HEK293 (cell line): Measurements from ENCODE around the gene GZF1.

Experiments
- EGR2 ChIP-seq: fragments of 450-650 bp; formaldehyde crosslinking; IDR thresholded peaks from 2 replicates; pipeline ENCODE4 v1.5.1; 2016; ENCODE audit warnings: low read depth, missing biosample characterization, missing genetic modification characterization
- RBAK ChIP-seq: fragments of 450-650 bp; formaldehyde crosslinking; IDR thresholded peaks from 2 replicates; pipeline ENCODE4 v1.5.1; 2016; ENCODE audit warnings: missing biosample characterization, missing genetic modification characterization
- SP2 ChIP-seq: fragments of 450-650 bp; formaldehyde crosslinking; IDR thresholded peaks from 2 replicates; pipeline ENCODE4 v1.5.1; 2016; ENCODE audit warnings: missing biosample characterization, missing genetic modification characterization
- SP7 ChIP-seq: fragments of 450-650 bp; formaldehyde crosslinking; IDR thresholded peaks from 2 replicates; pipeline ENCODE4 v1.5.1; 2016; ENCODE audit warnings: missing biosample characterization, missing genetic modification characterization
- ZNF423 ChIP-seq: fragments of 450-650 bp; formaldehyde crosslinking; IDR thresholded peaks from 2 replicates; pipeline ENCODE4 v1.5.1; 2016; ENCODE audit warnings: missing biosample characterization, missing genetic modification characterization
- TF ChIP-seq, protein P1 (sequence below): fragments of 450-650 bp; formaldehyde crosslinking; IDR thresholded peaks from 2 replicates; pipeline ENCODE4 v1.5.1; 2016; ENCODE audit warnings: missing biosample characterization, missing genetic modification characterization
- TF ChIP-seq, protein P2 (sequence below): fragments of 450-650 bp; formaldehyde crosslinking; IDR thresholded peaks from 2 replicates; pipeline ENCODE4 v1.5.1; 2016; ENCODE audit warnings: missing biosample characterization, missing genetic modification characterization

GRCh38 chr20:23334111-23334510, 27.9 kb upstream of the GZF1 start:
- TF ChIP-seq EGR2 (no peak), RBAK (tag by site-specific recombination) (no peak), SP2 (tag by site-specific recombination) (no peak), SP7 (no peak), ZNF423 (no peak)
- TF ChIP-seq, protein P1, sequence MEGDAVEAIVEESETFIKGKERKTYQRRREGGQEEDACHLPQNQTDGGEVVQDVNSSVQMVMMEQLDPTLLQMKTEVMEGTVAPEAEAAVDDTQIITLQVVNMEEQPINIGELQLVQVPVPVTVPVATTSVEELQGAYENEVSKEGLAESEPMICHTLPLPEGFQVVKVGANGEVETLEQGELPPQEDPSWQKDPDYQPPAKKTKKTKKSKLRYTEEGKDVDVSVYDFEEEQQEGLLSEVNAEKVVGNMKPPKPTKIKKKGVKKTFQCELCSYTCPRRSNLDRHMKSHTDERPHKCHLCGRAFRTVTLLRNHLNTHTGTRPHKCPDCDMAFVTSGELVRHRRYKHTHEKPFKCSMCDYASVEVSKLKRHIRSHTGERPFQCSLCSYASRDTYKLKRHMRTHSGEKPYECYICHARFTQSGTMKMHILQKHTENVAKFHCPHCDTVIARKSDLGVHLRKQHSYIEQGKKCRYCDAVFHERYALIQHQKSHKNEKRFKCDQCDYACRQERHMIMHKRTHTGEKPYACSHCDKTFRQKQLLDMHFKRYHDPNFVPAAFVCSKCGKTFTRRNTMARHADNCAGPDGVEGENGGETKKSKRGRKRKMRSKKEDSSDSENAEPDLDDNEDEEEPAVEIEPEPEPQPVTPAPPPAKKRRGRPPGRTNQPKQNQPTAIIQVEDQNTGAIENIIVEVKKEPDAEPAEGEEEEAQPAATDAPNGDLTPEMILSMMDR (tag by site-specific recombination): no peak
- TF ChIP-seq, protein P2, sequence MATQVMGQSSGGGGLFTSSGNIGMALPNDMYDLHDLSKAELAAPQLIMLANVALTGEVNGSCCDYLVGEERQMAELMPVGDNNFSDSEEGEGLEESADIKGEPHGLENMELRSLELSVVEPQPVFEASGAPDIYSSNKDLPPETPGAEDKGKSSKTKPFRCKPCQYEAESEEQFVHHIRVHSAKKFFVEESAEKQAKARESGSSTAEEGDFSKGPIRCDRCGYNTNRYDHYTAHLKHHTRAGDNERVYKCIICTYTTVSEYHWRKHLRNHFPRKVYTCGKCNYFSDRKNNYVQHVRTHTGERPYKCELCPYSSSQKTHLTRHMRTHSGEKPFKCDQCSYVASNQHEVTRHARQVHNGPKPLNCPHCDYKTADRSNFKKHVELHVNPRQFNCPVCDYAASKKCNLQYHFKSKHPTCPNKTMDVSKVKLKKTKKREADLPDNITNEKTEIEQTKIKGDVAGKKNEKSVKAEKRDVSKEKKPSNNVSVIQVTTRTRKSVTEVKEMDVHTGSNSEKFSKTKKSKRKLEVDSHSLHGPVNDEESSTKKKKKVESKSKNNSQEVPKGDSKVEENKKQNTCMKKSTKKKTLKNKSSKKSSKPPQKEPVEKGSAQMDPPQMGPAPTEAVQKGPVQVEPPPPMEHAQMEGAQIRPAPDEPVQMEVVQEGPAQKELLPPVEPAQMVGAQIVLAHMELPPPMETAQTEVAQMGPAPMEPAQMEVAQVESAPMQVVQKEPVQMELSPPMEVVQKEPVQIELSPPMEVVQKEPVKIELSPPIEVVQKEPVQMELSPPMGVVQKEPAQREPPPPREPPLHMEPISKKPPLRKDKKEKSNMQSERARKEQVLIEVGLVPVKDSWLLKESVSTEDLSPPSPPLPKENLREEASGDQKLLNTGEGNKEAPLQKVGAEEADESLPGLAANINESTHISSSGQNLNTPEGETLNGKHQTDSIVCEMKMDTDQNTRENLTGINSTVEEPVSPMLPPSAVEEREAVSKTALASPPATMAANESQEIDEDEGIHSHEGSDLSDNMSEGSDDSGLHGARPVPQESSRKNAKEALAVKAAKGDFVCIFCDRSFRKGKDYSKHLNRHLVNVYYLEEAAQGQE (tag by site-specific recombination): no peak
